ENCODE results near the gene SALL1.

The SALL1 gene

GRCh38 chr16:51138178-51138577, 12.9 kb downstream of the SALL1 start:
- H3K4me1 ChIP-seq (ENCODE audit: control insufficient read depth, low read length) = no peaks in the 10 kb centered on the region
- no peak overlapping the region for H3K4me3 ChIP-seq (ENCODE audit: low read length)
- no peaks in the 10 kb centered on the region for H3K36me3 ChIP-seq (ENCODE audit: control insufficient read depth, low read length)
- H3K27me3 ChIP-seq (ENCODE audit: control insufficient read depth, low read length) = no peaks in the 10 kb centered on the region
- H3K79me2 ChIP-seq (ENCODE audit: control insufficient read depth, low read length) = no peaks in the 10 kb centered on the region
- no peaks in the 10 kb centered on the region for H4K20me1 ChIP-seq (ENCODE audit: control insufficient read depth, insufficient read depth, low read depth, low read length)
- peaks cover 6% of the 10 kb centered on the region; the same call in 1 of the 2 replicates for H3K9me3 ChIP-seq (ENCODE audit: control insufficient read depth, insufficient read depth, low read length)
- no peaks in the 10 kb centered on the region for H3F3A ChIP-seq (ENCODE audit: control insufficient read depth, insufficient read depth)
- TF ChIP-seq CTCF (IDR thresholded peaks at IDR 0.05; ENCODE audit: low read depth, low read length, poor library complexity, severe bottlenecking) (no peak), EZH2phosphoT487 (IDR thresholded peaks at IDR 0.05; ENCODE audit: borderline replicate concordance, low read length) (no peak)
- no peak overlapping the region for H3K27ac ChIP-seq (ENCODE audit: low read depth, low read length)
- H3K9me2 ChIP-seq (replicated peaks; ENCODE audit: control insufficient read depth, low read length) = no peaks in the 10 kb centered on the region
- H3K4me2 ChIP-seq (ENCODE audit: low read length) = no peak overlapping the region

GRCh38 chr16:51137097-51137496, 14.0 kb downstream of the SALL1 start:
- no peak overlapping the region for H3K4me3 ChIP-seq (ENCODE audit: low read length)
- no peaks in the 10 kb centered on the region for H3K36me3 ChIP-seq (ENCODE audit: control insufficient read depth, low read length)
- TF ChIP-seq CTCF (IDR thresholded peaks at IDR 0.05; ENCODE audit: low read depth, low read length, poor library complexity, severe bottlenecking) = no peak
- no peak for TF ChIP-seq EZH2phosphoT487 (IDR thresholded peaks at IDR 0.05; ENCODE audit: borderline replicate concordance, low read length)
- no peak overlapping the region for H3K4me2 ChIP-seq (ENCODE audit: low read length)
- H3K4me1 ChIP-seq (ENCODE audit: control insufficient read depth, low read length) = no peaks in the 10 kb centered on the region
- no peak overlapping the region for H3K27ac ChIP-seq (ENCODE audit: low read depth, low read length)
- no peaks in the 10 kb centered on the region for H3F3A ChIP-seq (ENCODE audit: control insufficient read depth, insufficient read depth)
- H3K9me3 ChIP-seq (ENCODE audit: control insufficient read depth, insufficient read depth, low read length) = peaks cover 6% of the 10 kb centered on the region; the same call in 1 of the 2 replicates
- H3K79me2 ChIP-seq (ENCODE audit: control insufficient read depth, low read length) = no peaks in the 10 kb centered on the region
- H3K27me3 ChIP-seq (ENCODE audit: control insufficient read depth, low read length) = no peaks in the 10 kb centered on the region
- no peaks in the 10 kb centered on the region for H4K20me1 ChIP-seq (ENCODE audit: control insufficient read depth, insufficient read depth, low read depth, low read length)
- no peaks in the 10 kb centered on the region for H3K9me2 ChIP-seq (replicated peaks; ENCODE audit: control insufficient read depth, low read length)

GRCh38 chr16:51134876-51135275, 16.2 kb downstream of the SALL1 start:
- TF ChIP-seq CTCF (IDR thresholded peaks at IDR 0.05; ENCODE audit: low read depth, low read length, poor library complexity, severe bottlenecking) (no peak), EZH2phosphoT487 (IDR thresholded peaks at IDR 0.05; ENCODE audit: borderline replicate concordance, low read length) (no peak)
- no peak overlapping the region for H3K27ac ChIP-seq (ENCODE audit: low read depth, low read length)
- H3K4me2 ChIP-seq (ENCODE audit: low read length) = no peak overlapping the region
- H3K9me2 ChIP-seq (replicated peaks; ENCODE audit: control insufficient read depth, low read length) = no peaks in the 10 kb centered on the region
- no peaks in the 10 kb centered on the region for H3K79me2 ChIP-seq (ENCODE audit: control insufficient read depth, low read length)
- no peaks in the 10 kb centered on the region for H3K27me3 ChIP-seq (ENCODE audit: control insufficient read depth, low read length)
- peaks cover 1% of the 10 kb centered on the region; the same call in 1 of the 2 replicates for H3K9me3 ChIP-seq (ENCODE audit: control insufficient read depth, insufficient read depth, low read length)
- no peak overlapping the region for H3K4me3 ChIP-seq (ENCODE audit: low read length)
- H3K36me3 ChIP-seq (ENCODE audit: control insufficient read depth, low read length) = no peaks in the 10 kb centered on the region
- H3K4me1 ChIP-seq (ENCODE audit: control insufficient read depth, low read length) = no peaks in the 10 kb centered on the region
- H4K20me1 ChIP-seq (ENCODE audit: control insufficient read depth, insufficient read depth, low read depth, low read length) = no peaks in the 10 kb centered on the region
- no peaks in the 10 kb centered on the region for H3F3A ChIP-seq (ENCODE audit: control insufficient read depth, insufficient read depth)
